CD4-positive, CD25-positive, alpha-beta regulatory T cell (primary cell): ENCODE results near the gene CLTRN. TPM values are rescaled to one million over a fixed set of nuclear protein-coding genes. Genes with fewer than 3 reads are reported as not detected.

Experiments
- ATAC-seq, 2 donors: fragments of 150-1000 bp; cut with Tn5 transposase; one replicate each; pipeline ENCODE4 v1.10.0; 2021; ENCODE audit warnings: low read depth in 2 of 2, moderate number of reproducible peaks in 2 of 2, moderate library complexity in 1 of 2
- DNase-seq, 3 donors: peaks; one replicate each; pipeline versions ENCODE4 v3.0.0 to v3.0.0-alpha.2; 2012 to 2022; ENCODE audit warnings: mixed read lengths in 1 of 3
- H3K27ac ChIP-seq: one replicate; pipeline ENCODE4 v1.7.0; 2013; ENCODE audit warnings: mild to moderate bottlenecking, low read length; ENCODE audit not compliant: insufficient read depth, poor library complexity, severe bottlenecking
- H3K27me3 ChIP-seq: one replicate; pipeline ENCODE4 v1.7.0; 2013; ENCODE audit warnings: low read length; ENCODE audit not compliant: control insufficient read depth, insufficient read depth
- H3K36me3 ChIP-seq: one replicate; pipeline ENCODE4 v1.7.0; 2013; ENCODE audit warnings: mild to moderate bottlenecking, low read length, moderate library complexity; ENCODE audit not compliant: control insufficient read depth, insufficient read depth
- H3K4me1 ChIP-seq: 2 replicates; pipeline ENCODE4 v1.7.0; 2013; ENCODE audit warnings: mild to moderate bottlenecking, low read length; ENCODE audit not compliant: insufficient read depth, control insufficient read depth, poor library complexity, severe bottlenecking
- H3K4me3 ChIP-seq: one replicate; pipeline ENCODE4 v1.7.0; 2013; ENCODE audit warnings: low read depth, mild to moderate bottlenecking, low read length, moderate library complexity
- H3K9me3 ChIP-seq, 2 experiments: 1 replicate in 1 of 2; 2 replicates in 1 of 2; pipeline ENCODE4 v1.7.0; 2013; ENCODE audit warnings: low read length in 2 of 2, mild to moderate bottlenecking in 1 of 2, moderate library complexity in 1 of 2; ENCODE audit not compliant: control insufficient read depth in 2 of 2
- H3K27ac Mint-ChIP-seq, 3 donors: one replicate each; pipeline ENCODE4 v1.8.0; 2020 to 2022; ENCODE audit warnings: mild to moderate bottlenecking in 3 of 3, mixed read lengths in 3 of 3, moderate library complexity in 2 of 3
- H3K27me3 Mint-ChIP-seq: one replicate; pipeline ENCODE4 v1.8.0; 2022; ENCODE audit warnings: mild to moderate bottlenecking, mixed read lengths
- H3K36me3 Mint-ChIP-seq: one replicate; pipeline ENCODE4 v1.8.0; 2020; ENCODE audit warnings: mixed read lengths
- H3K4me1 Mint-ChIP-seq, 4 donors: one replicate each; pipeline ENCODE4 v1.8.0; 2020 to 2022; ENCODE audit warnings: mixed read lengths in 4 of 4, mild to moderate bottlenecking in 1 of 4
- H3K4me3 Mint-ChIP-seq, 4 donors: one replicate each; pipeline ENCODE4 v1.8.0; 2020 to 2022; ENCODE audit warnings: mild to moderate bottlenecking in 4 of 4, mixed read lengths in 4 of 4, moderate library complexity in 3 of 4
- H3K9me3 Mint-ChIP-seq, 7 donors: one replicate each; pipeline ENCODE4 v1.8.0; 2020 to 2022; ENCODE audit warnings: mixed read lengths in 7 of 7, mild to moderate bottlenecking in 3 of 7, moderate library complexity in 2 of 7
- polyA plus RNA-seq, 4 donors: library from polyadenylated mRNA; unstranded; fragments of 300-500 nt; fragmentation: Illumina TruSeq; gene quantifications; one replicate each; pipeline ENCODE4 v1.2.3, GENCODE V29; 2021
- total RNA-seq: library from RNA; stranded (reverse); gene quantifications from one replicate; pipeline ENCODE4 v1.2.3, GENCODE V29; 2022

The CLTRN gene
- total and polyA plus RNA-seq, 5 donors from 2014 or later: 0.11 to 0.17 (median 0.17) TPM; not detected in 2

DNA sequence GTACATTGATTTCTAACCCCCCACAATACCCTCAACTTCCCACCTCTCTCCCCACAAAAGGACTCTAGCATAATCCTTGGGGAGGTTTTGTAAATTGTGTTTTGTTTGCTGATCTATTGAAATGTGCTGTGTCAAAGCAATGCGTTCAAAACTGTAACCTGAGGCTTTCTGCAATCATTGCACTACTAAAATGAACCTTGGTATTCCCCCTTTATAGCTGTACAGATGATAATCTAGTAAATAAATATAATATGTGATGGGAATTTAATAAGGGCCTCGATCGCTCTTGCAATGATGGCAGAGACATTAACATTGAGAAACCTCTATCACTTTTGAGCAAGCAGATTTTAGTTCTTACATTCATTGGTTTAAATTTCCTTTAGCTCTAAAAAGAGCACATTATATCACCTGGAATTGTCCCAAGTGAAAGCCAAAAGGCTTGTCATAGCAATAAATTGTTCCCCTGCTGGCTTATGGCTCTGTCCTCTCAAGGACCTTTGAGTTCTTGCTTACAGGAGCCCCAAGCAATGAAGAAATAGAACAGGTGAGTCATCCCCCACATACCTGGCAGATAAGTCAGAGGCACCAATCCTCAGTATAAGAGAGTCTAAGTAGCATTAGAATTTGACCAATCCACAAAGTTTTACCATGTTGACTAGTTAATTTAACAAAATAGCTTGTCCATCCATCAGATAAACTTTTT, 45.4 kb downstream of the CLTRN start:
- H3K4me1 ChIP-seq: no peaks in the 10 kb centered on the region
- DNase-seq: no peak
- ATAC-seq: no peak
- no peaks in the 10 kb centered on the region for H3K27me3 ChIP-seq
- H3K4me3 ChIP-seq: no peak overlapping the region
- Mint-ChIP-seq H3K36me3 (no peaks in the 10 kb centered on the region), H3K4me1 (no peaks in the 10 kb centered on the region), H3K4me3 (no peak overlapping the region), H3K27ac (no peak overlapping the region), H3K27me3 (peaks cover 7% of the 10 kb centered on the region), H3K9me3 (peaks cover 0 to 2% (median 0%) of the 10 kb centered on the region in 7 donors)
- H3K27ac ChIP-seq: no peak overlapping the region
- H3K36me3 ChIP-seq: no peaks in the 10 kb centered on the region
- no peaks in the 10 kb centered on the region for H3K9me3 ChIP-seq

DNA sequence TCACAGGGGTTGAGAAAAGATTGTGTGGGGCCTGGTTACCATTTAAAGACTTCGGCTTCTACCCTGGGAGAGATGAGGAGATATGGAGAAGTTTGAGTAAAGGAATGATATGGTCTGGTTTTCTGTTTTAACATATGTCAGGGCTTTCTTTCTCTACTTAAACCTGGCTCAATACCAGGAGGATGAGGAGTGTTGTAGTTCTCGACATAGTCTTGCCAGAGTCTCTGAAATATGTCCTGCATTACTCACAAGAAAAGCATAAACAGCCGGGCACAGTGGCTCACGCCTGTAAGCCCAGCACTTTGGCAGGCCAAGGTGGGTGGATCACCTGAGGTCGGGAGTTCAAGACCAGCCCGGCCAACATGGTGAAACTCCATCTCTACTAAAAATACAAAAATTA, 47.5 kb downstream of the CLTRN start:
- Mint-ChIP-seq H3K27me3 (peaks cover 7% of the 10 kb centered on the region), H3K9me3 (peaks cover 0 to 2% (median 0%) of the 10 kb centered on the region in 7 donors), H3K4me1 (no peaks in the 10 kb centered on the region), H3K4me3 (no peak overlapping the region), H3K27ac (no peak overlapping the region), H3K36me3 (no peaks in the 10 kb centered on the region)
- no peak overlapping the region for H3K27ac ChIP-seq
- H3K36me3 ChIP-seq: no peaks in the 10 kb centered on the region
- ATAC-seq: no peak
- H3K4me1 ChIP-seq: no peaks in the 10 kb centered on the region
- H3K9me3 ChIP-seq: no peaks in the 10 kb centered on the region
- H3K4me3 ChIP-seq: no peak overlapping the region
- DNase-seq: no peak
- H3K27me3 ChIP-seq: no peaks in the 10 kb centered on the region

- Histone ChIP-seq H3K4me1 (no peaks in the 10 kb centered on the region), H3K9me3 (no peaks in the 10 kb centered on the region), H3K27ac (no peak overlapping the region), H3K36me3 (no peaks in the 10 kb centered on the region), H3K4me3 (no peak overlapping the region), H3K27me3 (no peaks in the 10 kb centered on the region)
- no peak overlapping the region for H3K27ac Mint-ChIP-seq
- no peak for DNase-seq
- H3K9me3 Mint-ChIP-seq: peaks cover 0 to 2% (median 0%) of the 10 kb centered on the region in 7 donors
- no peak for ATAC-seq
- no peak overlapping the region for H3K4me3 Mint-ChIP-seq
- H3K27me3 Mint-ChIP-seq: peaks cover 7% of the 10 kb centered on the region
- H3K36me3 Mint-ChIP-seq: no peaks in the 10 kb centered on the region
- no peaks in the 10 kb centered on the region for H3K4me1 Mint-ChIP-seq
Observed at GRCh38 chrX:15616531-15616930, 48.1 kb downstream of the CLTRN start.

- no peaks in the 10 kb centered on the region for H3K4me1 Mint-ChIP-seq
- H3K9me3 Mint-ChIP-seq: peaks cover 0 to 2% (median 0%) of the 10 kb centered on the region in 7 donors
- no peaks in the 10 kb centered on the region for H3K27me3 ChIP-seq
- H3K4me1 ChIP-seq: no peaks in the 10 kb centered on the region
- no peak overlapping the region for H3K27ac ChIP-seq
- H3K36me3 Mint-ChIP-seq: no peaks in the 10 kb centered on the region
- no peaks in the 10 kb centered on the region for H3K36me3 ChIP-seq
- H3K27ac Mint-ChIP-seq: no peak overlapping the region
- no peak for ATAC-seq
- H3K9me3 ChIP-seq: no peaks in the 10 kb centered on the region
- no peak for DNase-seq
- H3K27me3 Mint-ChIP-seq: no peaks in the 10 kb centered on the region
- H3K4me3 ChIP-seq: no peak overlapping the region
- H3K4me3 Mint-ChIP-seq: no peak overlapping the region
Observed at GRCh38 chrX:15607067-15607466, 57.5 kb downstream of the CLTRN start.

- no peaks in the 10 kb centered on the region for H3K36me3 Mint-ChIP-seq
Observed at GRCh38 chrX:15606136-15606535, 58.5 kb downstream of the CLTRN start.

GRCh38 chrX:15605226-15605625, 59.4 kb downstream of the CLTRN start:
- Histone ChIP-seq H3K4me3 (no peak overlapping the region), H3K4me1 (no peaks in the 10 kb centered on the region), H3K27ac (no peak overlapping the region), H3K9me3 (no peaks in the 10 kb centered on the region), H3K27me3 (no peaks in the 10 kb centered on the region), H3K36me3 (no peaks in the 10 kb centered on the region)
- no peak overlapping the region for H3K4me3 Mint-ChIP-seq
- H3K27ac Mint-ChIP-seq: no peak overlapping the region
- no peaks in the 10 kb centered on the region for H3K4me1 Mint-ChIP-seq
- no peaks in the 10 kb centered on the region for H3K27me3 Mint-ChIP-seq
- ATAC-seq (no peak), DNase-seq (no peak)
- H3K36me3 Mint-ChIP-seq: no peaks in the 10 kb centered on the region
- peaks cover 0 to 3% (median 0%) of the 10 kb centered on the region in 7 donors for H3K9me3 Mint-ChIP-seq

More at GRCh38 chrX:15606136-15606535, 58.5 kb downstream of the CLTRN start:
- Histone ChIP-seq H3K4me1 (no peaks in the 10 kb centered on the region), H3K4me3 (no peak overlapping the region), H3K27me3 (no peaks in the 10 kb centered on the region), H3K27ac (no peak overlapping the region), H3K9me3 (no peaks in the 10 kb centered on the region), H3K36me3 (no peaks in the 10 kb centered on the region)
- no peaks in the 10 kb centered on the region for H3K4me1 Mint-ChIP-seq
- no peak for ATAC-seq
- no peak overlapping the region for H3K4me3 Mint-ChIP-seq
- H3K9me3 Mint-ChIP-seq: peaks cover 0 to 3% (median 0%) of the 10 kb centered on the region in 7 donors
- peak overlapping the region in 1 of 3 donors; percentile 9 for H3K27ac Mint-ChIP-seq
- H3K27me3 Mint-ChIP-seq: no peaks in the 10 kb centered on the region
- no peak for DNase-seq

GRCh38 chrX:15602761-15603160, 61.8 kb downstream of the CLTRN start:
- no peak overlapping the region for H3K4me3 ChIP-seq

GRCh38 chrX:15601932-15602331, 62.7 kb downstream of the CLTRN start:
- H3K4me1 ChIP-seq: no peaks in the 10 kb centered on the region
- peak overlapping the region in 1 of 3 donors; percentile 53 for H3K27ac Mint-ChIP-seq
- no peak for ATAC-seq
- no peak overlapping the region for H3K27ac ChIP-seq
- no peaks in the 10 kb centered on the region for H3K36me3 ChIP-seq
- no peak for DNase-seq
- no peaks in the 10 kb centered on the region for H3K9me3 ChIP-seq
- peaks cover 0 to 3% (median 0%) of the 10 kb centered on the region in 7 donors for H3K9me3 Mint-ChIP-seq
- H3K27me3 Mint-ChIP-seq: no peaks in the 10 kb centered on the region
- H3K27me3 ChIP-seq: no peaks in the 10 kb centered on the region
- no peak overlapping the region for H3K4me3 Mint-ChIP-seq
- no peaks in the 10 kb centered on the region for H3K36me3 Mint-ChIP-seq
- no peak overlapping the region for H3K4me3 ChIP-seq
- no peaks in the 10 kb centered on the region for H3K4me1 Mint-ChIP-seq

More at GRCh38 chrX:15602761-15603160, 61.8 kb downstream of the CLTRN start:
- no peak for ATAC-seq
- H3K4me1 ChIP-seq: no peaks in the 10 kb centered on the region
- H3K9me3 ChIP-seq: no peaks in the 10 kb centered on the region
- H3K4me1 Mint-ChIP-seq: no peaks in the 10 kb centered on the region
- H3K4me3 Mint-ChIP-seq: no peak overlapping the region
- H3K27me3 ChIP-seq: no peaks in the 10 kb centered on the region
- H3K27ac Mint-ChIP-seq: peak overlapping the region in 1 of 3 donors; percentile 31
- no peaks in the 10 kb centered on the region for H3K36me3 ChIP-seq
- no peak overlapping the region for H3K27ac ChIP-seq
- peaks cover 0 to 3% (median 0%) of the 10 kb centered on the region in 7 donors for H3K9me3 Mint-ChIP-seq
- DNase-seq: no peak
- no peaks in the 10 kb centered on the region for H3K36me3 Mint-ChIP-seq
- H3K27me3 Mint-ChIP-seq: no peaks in the 10 kb centered on the region
